Neural crest cell (in vitro differentiated cells): Measurements from ENCODE around the gene DBF4B. TPM values are rescaled to one million over a fixed set of nuclear protein-coding genes. Genes with fewer than 3 reads are reported as not detected.
"Not testable (repeated sequence)": the region's sequence is repeated elsewhere in the genome, so short reads cannot be mapped to it uniquely, and the experiment has no call there.

Source experiments
- DNase-seq: peaks from one replicate; pipeline ENCODE4 v3.0.0; 2021; ENCODE audit warnings: low read depth, mixed read lengths, low spot score
- H3K27ac Mint-ChIP-seq: one replicate; pipeline ENCODE4 v1.8.0; 2021; ENCODE audit warnings: mild to moderate bottlenecking, mixed read lengths; ENCODE audit not compliant: unreplicated experiment
- H3K27me3 Mint-ChIP-seq: 2 replicates; pipeline ENCODE4 v1.8.0; 2021; ENCODE audit warnings: low read depth, mild to moderate bottlenecking, mixed read lengths
- H3K36me3 Mint-ChIP-seq: 2 replicates; pipeline ENCODE4 v1.8.0; 2021; ENCODE audit warnings: low read depth, mild to moderate bottlenecking, mixed read lengths
- H3K4me1 Mint-ChIP-seq: 2 replicates; pipeline ENCODE4 v1.8.0; 2021; ENCODE audit warnings: mixed read lengths
- H3K4me3 Mint-ChIP-seq: one replicate; pipeline ENCODE4 v1.8.0; 2021; ENCODE audit warnings: mild to moderate bottlenecking, mixed read lengths
- H3K9me3 Mint-ChIP-seq: 2 replicates; pipeline ENCODE4 v1.8.0; 2021; ENCODE audit warnings: mixed read lengths
- total RNA-seq: library from RNA; stranded (reverse); gene quantifications from 2 replicates; pipeline ENCODE4 v1.2.1, GENCODE V29; 2021
- TF ChIP-seq, protein P1 (sequence below): fragments of 200-600 bp; sonication (generic); conservative IDR thresholded peaks from 2 replicates; pipeline ENCODE4 v1.5.0; 2021; ENCODE audit warnings: antibody characterized with exemption, mild to moderate bottlenecking

DBF4B gene
- total RNA-seq, 1 donor from 2014 or later = 51.1 TPM

DNA sequence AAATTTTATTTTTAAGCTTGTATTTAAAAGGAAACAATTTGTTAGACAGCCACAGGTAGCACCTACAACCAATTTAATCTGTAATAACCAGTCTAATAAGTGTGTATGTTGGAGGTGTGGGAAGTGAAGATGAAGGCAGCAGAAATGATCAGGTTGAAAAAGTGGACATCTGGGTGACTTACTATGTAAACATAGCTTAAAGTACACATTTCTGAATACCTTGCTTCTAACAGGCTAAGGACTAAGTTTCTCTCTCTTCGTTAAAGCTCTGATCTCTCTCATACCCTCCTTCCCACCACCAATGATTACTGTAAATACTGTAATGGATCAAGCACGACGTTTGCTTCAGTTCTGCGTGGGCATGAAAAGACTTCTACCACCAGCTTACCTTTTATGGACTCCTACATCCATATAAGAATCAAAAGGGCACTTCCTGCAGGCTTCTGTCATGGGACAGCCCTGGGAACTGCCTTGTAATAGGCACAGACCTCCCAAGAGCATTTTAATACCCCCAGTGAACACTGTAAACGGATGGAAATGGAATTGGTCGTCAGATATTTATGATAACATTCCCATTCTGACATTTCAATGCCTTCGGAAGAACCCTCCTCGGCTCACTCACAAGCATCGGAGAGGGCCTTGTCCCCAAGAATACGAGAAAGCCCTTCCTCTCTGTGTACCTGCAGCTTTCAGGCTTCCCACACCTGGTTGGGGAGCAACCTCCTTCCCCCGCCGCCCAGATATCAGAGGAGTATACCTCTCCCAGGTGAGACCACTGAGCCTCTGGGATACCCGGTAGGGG lies 19.6 kb upstream of the DBF4B start:
- no peak for DNase-seq
- no peaks in the 10 kb centered on the region for H3K36me3 Mint-ChIP-seq

DNA sequence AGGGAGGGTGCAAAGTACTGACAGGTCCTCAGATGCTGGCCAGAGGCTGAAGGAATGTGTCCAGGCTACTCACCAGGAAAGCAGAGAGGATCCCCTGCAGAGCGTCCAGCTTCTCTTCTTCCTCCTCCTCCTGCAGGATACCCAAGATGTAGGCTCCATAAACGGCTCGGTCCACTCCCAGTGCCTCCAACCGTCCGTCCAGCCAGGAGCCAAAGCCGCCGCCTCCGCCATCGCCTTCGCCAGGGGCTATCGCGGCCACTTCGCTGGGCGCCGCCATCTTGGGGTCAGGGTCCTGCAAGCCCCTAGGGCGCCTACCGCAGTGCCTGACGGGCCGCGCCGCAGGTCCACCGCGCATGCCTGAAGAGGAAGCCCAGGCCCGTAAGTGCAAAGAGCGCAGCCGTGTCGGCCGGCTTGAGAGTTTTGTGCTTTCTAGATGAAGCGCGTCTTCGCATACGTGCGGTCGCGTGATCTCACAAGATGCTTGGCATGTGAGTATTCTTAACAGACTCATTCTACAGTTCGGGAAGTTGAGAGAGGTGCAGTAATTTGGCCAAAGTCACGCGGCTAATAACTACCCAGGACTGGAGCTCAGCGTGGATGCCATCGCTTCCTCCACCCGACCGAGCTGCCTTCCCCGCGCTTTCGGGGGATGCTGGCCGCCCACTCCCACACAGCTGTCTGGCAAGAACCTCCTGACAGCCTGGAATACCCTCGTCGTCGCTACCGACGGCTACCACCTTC lies 18.8 kb upstream of the DBF4B start, which contains the start of gene CCDC43:
Gene CCDC43, minus strand, starts transcription at position 300 of the 741 bp plus-strand sequence. Its CDS starts 23 bp downstream, at position 277.
- Mint-ChIP-seq H3K9me3 (no peaks in the 10 kb centered on the region), H3K4me1 (peaks cover 19% of the 10 kb centered on the region), H3K4me3 (peak within 1 kb of the TSS; percentile 99), H3K36me3 (no peaks in the 10 kb centered on the region), H3K27me3 (no peaks in the 10 kb centered on the region), H3K27ac (peak within 1 kb of the TSS; percentile 99)
- TF ChIP-seq, protein P1, sequence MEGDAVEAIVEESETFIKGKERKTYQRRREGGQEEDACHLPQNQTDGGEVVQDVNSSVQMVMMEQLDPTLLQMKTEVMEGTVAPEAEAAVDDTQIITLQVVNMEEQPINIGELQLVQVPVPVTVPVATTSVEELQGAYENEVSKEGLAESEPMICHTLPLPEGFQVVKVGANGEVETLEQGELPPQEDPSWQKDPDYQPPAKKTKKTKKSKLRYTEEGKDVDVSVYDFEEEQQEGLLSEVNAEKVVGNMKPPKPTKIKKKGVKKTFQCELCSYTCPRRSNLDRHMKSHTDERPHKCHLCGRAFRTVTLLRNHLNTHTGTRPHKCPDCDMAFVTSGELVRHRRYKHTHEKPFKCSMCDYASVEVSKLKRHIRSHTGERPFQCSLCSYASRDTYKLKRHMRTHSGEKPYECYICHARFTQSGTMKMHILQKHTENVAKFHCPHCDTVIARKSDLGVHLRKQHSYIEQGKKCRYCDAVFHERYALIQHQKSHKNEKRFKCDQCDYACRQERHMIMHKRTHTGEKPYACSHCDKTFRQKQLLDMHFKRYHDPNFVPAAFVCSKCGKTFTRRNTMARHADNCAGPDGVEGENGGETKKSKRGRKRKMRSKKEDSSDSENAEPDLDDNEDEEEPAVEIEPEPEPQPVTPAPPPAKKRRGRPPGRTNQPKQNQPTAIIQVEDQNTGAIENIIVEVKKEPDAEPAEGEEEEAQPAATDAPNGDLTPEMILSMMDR = no peak
- DNase-seq = peak; percentile 96

More for the DNA sequence above, 19.6 kb upstream of the DBF4B start:
- Mint-ChIP-seq H3K4me1 (peaks cover 19% of the 10 kb centered on the region), H3K9me3 (no peaks in the 10 kb centered on the region), H3K4me3 (peak overlapping the region; percentile 99), H3K27me3 (no peaks in the 10 kb centered on the region), H3K27ac (peak overlapping the region; percentile 99)
- TF ChIP-seq, protein P1 = no peak

DNA sequence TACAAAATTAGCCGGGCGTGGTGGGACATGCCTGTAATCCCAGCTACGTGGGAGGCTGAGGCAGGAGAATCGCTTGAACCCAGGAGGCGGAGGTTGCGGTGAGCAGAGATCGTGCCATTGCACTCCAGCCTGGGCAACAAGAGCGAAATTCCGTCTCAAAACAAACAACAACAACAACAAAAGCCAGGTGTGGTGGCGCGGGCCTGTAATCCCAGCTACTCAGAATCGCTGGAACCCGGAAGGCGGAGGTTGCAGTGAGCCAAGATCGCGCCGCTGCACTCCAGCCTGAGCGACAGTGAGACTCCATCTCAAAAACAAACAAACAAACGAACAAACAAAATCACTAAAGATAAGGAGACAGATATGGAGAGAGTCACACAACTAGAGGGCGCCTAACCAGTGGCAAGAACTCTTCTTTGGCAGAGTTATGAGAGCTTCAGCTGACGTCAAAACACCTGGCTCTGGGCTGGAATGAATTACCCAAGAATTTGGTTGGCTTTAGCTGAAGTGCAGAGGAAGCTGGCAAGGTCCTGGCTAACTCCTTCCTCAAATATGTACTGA lies 17.6 kb upstream of the DBF4B start:
- H3K27me3 Mint-ChIP-seq, H3K27ac Mint-ChIP-seq, H3K9me3 Mint-ChIP-seq, H3K36me3 Mint-ChIP-seq, DNase-seq: not testable (repeated sequence)
- Mint-ChIP-seq H3K4me3 (peak overlapping the region; percentile 99), H3K4me1 (peaks cover 19% of the 10 kb centered on the region)

DNA sequence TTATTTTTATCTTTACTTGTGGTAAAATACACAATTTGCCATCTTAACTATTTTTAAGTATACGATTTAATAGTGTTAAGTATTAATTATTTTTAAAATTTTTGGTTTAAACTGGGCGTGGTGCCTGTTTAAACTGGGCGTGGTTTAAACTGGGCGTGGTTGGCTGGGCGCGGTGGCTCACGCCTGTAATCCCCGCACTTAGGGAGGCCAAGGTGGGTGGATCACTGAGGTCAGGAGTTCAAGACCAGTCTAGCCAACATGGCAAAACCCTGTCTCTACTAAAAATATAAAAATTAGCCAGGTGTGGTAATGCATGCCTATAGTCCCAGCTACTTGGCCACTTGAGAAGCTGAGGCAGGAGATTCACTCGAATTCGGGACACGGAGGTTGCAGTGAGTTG lies 14.9 kb upstream of the DBF4B start:
- H3K4me3 Mint-ChIP-seq = no peak overlapping the region
- no peak for DNase-seq
- no peaks in the 10 kb centered on the region for H3K36me3 Mint-ChIP-seq
- peaks cover 16% of the 10 kb centered on the region for H3K4me1 Mint-ChIP-seq
- no peak overlapping the region for H3K27ac Mint-ChIP-seq
- no peaks in the 10 kb centered on the region for H3K9me3 Mint-ChIP-seq
- H3K27me3 Mint-ChIP-seq = no peaks in the 10 kb centered on the region
- TF ChIP-seq, protein P1 = no peak

DNA sequence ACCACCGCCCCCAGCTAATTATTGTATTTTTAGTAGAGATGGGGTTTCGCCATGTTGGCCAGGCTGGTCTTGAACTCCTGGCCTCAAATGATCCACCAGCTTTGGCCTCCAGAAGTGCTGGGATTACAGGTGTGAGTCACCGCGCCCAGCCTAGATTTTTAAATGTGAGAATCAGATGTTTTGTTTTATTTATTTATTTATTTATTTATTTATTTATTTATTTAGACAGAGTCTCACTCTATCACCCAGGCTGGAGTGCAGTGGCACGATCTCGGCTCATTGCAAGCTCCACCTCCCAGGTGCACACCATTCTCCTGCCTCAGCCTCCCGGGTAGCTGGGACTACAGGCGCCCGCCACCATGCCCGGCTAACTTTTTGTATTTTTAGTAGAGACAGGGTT lies 8.2 kb upstream of the DBF4B start:
- DNase-seq, H3K4me1 Mint-ChIP-seq, H3K9me3 Mint-ChIP-seq, H3K4me3 Mint-ChIP-seq, H3K36me3 Mint-ChIP-seq, H3K27ac Mint-ChIP-seq: not testable (repeated sequence)
- peaks cover 16% of the 10 kb centered on the region for H3K27me3 Mint-ChIP-seq

DNA sequence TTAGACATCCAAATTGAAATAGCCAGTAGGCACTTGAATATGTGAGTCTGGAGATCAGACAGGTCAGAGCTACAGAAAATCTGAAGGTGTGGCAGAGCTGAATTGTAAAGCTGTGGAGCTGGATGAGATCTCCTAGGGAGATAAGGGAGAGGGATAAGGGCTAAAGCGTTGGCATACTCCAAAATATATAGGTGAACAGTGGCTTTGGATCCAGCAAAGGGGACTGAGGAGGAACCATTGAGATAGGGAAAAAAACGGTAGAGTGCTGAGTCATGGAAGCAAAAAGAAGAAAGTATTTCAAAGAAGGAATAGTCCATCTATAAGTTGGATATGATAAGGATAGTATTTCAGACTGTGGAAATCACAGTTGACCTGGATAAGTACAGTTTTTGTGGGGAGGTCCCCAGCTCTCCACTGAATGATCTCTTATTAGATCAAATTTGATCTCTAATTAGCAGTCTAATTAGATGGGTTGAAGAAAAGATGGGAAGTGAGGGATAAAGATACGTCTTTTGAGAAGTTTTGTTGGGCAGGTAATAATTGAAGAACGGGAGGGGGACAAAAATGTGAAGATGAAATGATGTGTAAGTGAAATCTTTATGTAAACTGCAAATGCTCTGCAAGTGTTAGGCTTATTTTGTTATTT lies 587 bp upstream of the DBF4B start:
- DNase-seq = no peak
- Mint-ChIP-seq H3K27ac (no peak overlapping the region), H3K4me1 (peaks cover 5% of the 10 kb centered on the region), H3K36me3 (no peaks in the 10 kb centered on the region), H3K9me3 (no peaks in the 10 kb centered on the region), H3K27me3 (peaks cover 15% of the 10 kb centered on the region), H3K4me3 (no peak overlapping the region)
- TF ChIP-seq, protein P1 = no peak
